H9 (cell line): Measurements from ENCODE around the gene UBTF. TPM values are rescaled to one million over a fixed set of nuclear protein-coding genes. Genes with fewer than 3 reads are reported as not detected.
A peak's percentile ranks its signal among the peaks of the same experiment; 100 is the strongest.

Experiments used
- DNase-seq: peaks from one replicate; pipeline ENCODE4 v3.0.0-alpha.2; 2017
- H2AFZ ChIP-seq: one replicate; pipeline ENCODE4 v1.6.1; 2013; ENCODE audit warnings: mild to moderate bottlenecking, low read length, control low read depth, moderate library complexity
- H2AK5ac ChIP-seq: 2 replicates; pipeline ENCODE4 v1.6.1; 2013; ENCODE audit warnings: low read length, control low read depth, mixed read lengths; ENCODE audit not compliant: insufficient read length
- H2BK120ac ChIP-seq: one replicate; pipeline ENCODE4 v1.6.1; 2013; ENCODE audit warnings: low read depth, mild to moderate bottlenecking, low read length, control low read depth, inconsistent platforms; ENCODE audit not compliant: poor library complexity, severe bottlenecking
- H2BK12ac ChIP-seq: 2 replicates; pipeline ENCODE4 v1.6.1; 2013; ENCODE audit warnings: low read length, control low read depth, mixed read lengths, low read depth; ENCODE audit not compliant: insufficient read length
- H2BK15ac ChIP-seq: 2 replicates; pipeline ENCODE4 v1.6.1; 2013; ENCODE audit warnings: low read depth, low read length, control low read depth
- H2BK20ac ChIP-seq: one replicate; pipeline ENCODE4 v1.6.1; 2013; ENCODE audit warnings: low read depth, mild to moderate bottlenecking, low read length, control low read depth, inconsistent platforms; ENCODE audit not compliant: poor library complexity, severe bottlenecking
- H2BK5ac ChIP-seq: 2 replicates; pipeline ENCODE4 v1.6.1; 2013; ENCODE audit warnings: low read length, control low read depth, mixed read lengths; ENCODE audit not compliant: insufficient read length
- H3K14ac ChIP-seq: 2 replicates; pipeline ENCODE4 v1.6.1; 2013; ENCODE audit warnings: low read length, control low read depth; ENCODE audit not compliant: insufficient read depth
- H3K18ac ChIP-seq: 2 replicates; pipeline ENCODE4 v1.6.1; 2013; ENCODE audit warnings: low read depth, mild to moderate bottlenecking, mixed read lengths, low read length, control low read depth; ENCODE audit not compliant: insufficient read length
- H3K23ac ChIP-seq: 2 replicates; pipeline ENCODE4 v1.6.1; 2013; ENCODE audit warnings: low read length, control low read depth, mixed read lengths, low read depth; ENCODE audit not compliant: insufficient read length
- H3K23me2 ChIP-seq: 2 replicates; pipeline ENCODE4 v1.6.1; 2013; ENCODE audit warnings: low read depth, mild to moderate bottlenecking, mixed read lengths, low read length, control low read depth; ENCODE audit not compliant: insufficient read length, poor library complexity, severe bottlenecking
- H3K27ac ChIP-seq: 2 replicates; pipeline ENCODE4 v1.5.1; 2013; ENCODE audit warnings: low read length, control low read depth, mixed read lengths, low read depth; ENCODE audit not compliant: insufficient read length
- H3K27me3 ChIP-seq: 2 replicates; pipeline ENCODE4 v1.6.1; 2013; ENCODE audit warnings: low read length, control low read depth, inconsistent platforms; ENCODE audit not compliant: insufficient read depth
- H3K4ac ChIP-seq: 2 replicates; pipeline ENCODE4 v1.6.1; 2013; ENCODE audit warnings: low read depth, mild to moderate bottlenecking, control low read depth, inconsistent platforms, low read length, moderate library complexity
- H3K4me1 ChIP-seq: 2 replicates; pipeline ENCODE4 v1.6.1; 2013; ENCODE audit warnings: low read length, control low read depth, inconsistent platforms; ENCODE audit not compliant: insufficient read depth
- H3K4me2 ChIP-seq: 2 replicates; pipeline ENCODE4 v1.6.1; 2013; ENCODE audit warnings: low read length, control low read depth, mixed read lengths; ENCODE audit not compliant: insufficient read length, insufficient read depth
- H3K56ac ChIP-seq: 2 replicates; pipeline ENCODE4 v1.6.1; 2013; ENCODE audit warnings: low read depth, mild to moderate bottlenecking, mixed read lengths, low read length, control low read depth; ENCODE audit not compliant: insufficient read length
- H3K79me1 ChIP-seq: 2 replicates; pipeline ENCODE4 v1.6.1; 2013; ENCODE audit warnings: low read depth, mild to moderate bottlenecking, moderate library complexity, low read length, control low read depth, inconsistent platforms; ENCODE audit not compliant: insufficient read depth, poor library complexity, severe bottlenecking
- H3K79me2 ChIP-seq: 2 replicates; pipeline ENCODE4 v1.6.1; 2013; ENCODE audit warnings: low read length, control low read depth, inconsistent platforms; ENCODE audit not compliant: insufficient read depth
- H3K9ac ChIP-seq: 2 replicates; pipeline ENCODE4 v1.6.1; 2013; ENCODE audit warnings: low read length, control low read depth, mixed read lengths; ENCODE audit not compliant: insufficient read length; ENCODE audit errors: extremely low read depth
- H3K9me3 ChIP-seq: one replicate; pipeline ENCODE4 v1.6.1; 2013; ENCODE audit warnings: low read depth, low read length, inconsistent platforms; ENCODE audit not compliant: control insufficient read depth
- H3T11ph ChIP-seq: one replicate; pipeline ENCODE4 v1.6.1; 2013; ENCODE audit warnings: mild to moderate bottlenecking, low read length, control low read depth, inconsistent platforms
- H4K20me1 ChIP-seq: one replicate; pipeline ENCODE4 v1.6.1; 2013; ENCODE audit not compliant: control insufficient read depth, insufficient read length, insufficient read depth
- H4K5ac ChIP-seq: 2 replicates; pipeline ENCODE4 v1.6.1; 2013; ENCODE audit warnings: low read depth, mild to moderate bottlenecking, mixed read lengths, low read length, control low read depth; ENCODE audit not compliant: insufficient read length
- H4K8ac ChIP-seq: replicated peaks from 2 replicates; pipeline ENCODE4 v1.6.1; 2013; ENCODE audit warnings: low read length, control low read depth, mixed read lengths, low read depth; ENCODE audit not compliant: insufficient read length
- H4K91ac ChIP-seq: 2 replicates; pipeline ENCODE4 v1.6.1; 2013; ENCODE audit warnings: low read depth, mild to moderate bottlenecking, moderate library complexity, mixed read lengths, low read length, control low read depth; ENCODE audit not compliant: insufficient read length
- H3K27ac Mint-ChIP-seq, 3 experiments: 2 replicates in 2 of 3; 3 replicates in 1 of 3; pipeline ENCODE4 v1.8.0; 2020 to 2021; ENCODE audit warnings: mixed read lengths in 3 of 3, mild to moderate bottlenecking in 1 of 3, moderate library complexity in 1 of 3
- H3K27me3 Mint-ChIP-seq: 2 replicates; pipeline ENCODE4 v1.8.0; 2021; ENCODE audit warnings: low read depth, mild to moderate bottlenecking, moderate library complexity, mixed read lengths
- H3K36me3 Mint-ChIP-seq, 3 experiments: 2 replicates in 2 of 3; 3 replicates in 1 of 3; pipeline ENCODE4 v1.8.0; 2020 to 2021; ENCODE audit warnings: low read depth in 3 of 3, mixed read lengths in 3 of 3; ENCODE audit not compliant: insufficient read depth in 1 of 3
- H3K4me1 Mint-ChIP-seq, 2 experiments: 2 replicates each; pipeline ENCODE4 v1.8.0; 2020; ENCODE audit warnings: mixed read lengths in 2 of 2
- H3K4me3 Mint-ChIP-seq, 2 experiments: 2 replicates in 1 of 2; 3 replicates in 1 of 2; pipeline ENCODE4 v1.8.0; 2020 to 2021; ENCODE audit warnings: mild to moderate bottlenecking in 2 of 2, mixed read lengths in 2 of 2, moderate library complexity in 1 of 2
- H3K9me3 Mint-ChIP-seq, 2 experiments: 2 replicates in 1 of 2; 3 replicates in 1 of 2; pipeline ENCODE4 v1.8.0; 2020; ENCODE audit warnings: mild to moderate bottlenecking in 2 of 2, mixed read lengths in 2 of 2, moderate library complexity in 1 of 2
- CTCF ChIP-seq: fragments of 200-600 bp; sonication (generic); conservative IDR thresholded peaks from 3 replicates; pipeline ENCODE4 v1.8.0; 2021; ENCODE audit warnings: antibody characterized with exemption, mild to moderate bottlenecking
- WGBS: extraction: QIAGEN DNeasy Blood & Tissue Kit; methylation state at CpG from one replicate; pipeline ENCODE4 v1.1.7; 2013; ENCODE audit warnings: missing lambda C conversion rate, low lambda C conversion rate, mixed read lengths; ENCODE audit not compliant: insufficient read length; ENCODE audit errors: extremely low coverage; 5-methylcytosine and 5-hydroxymethylcytosine counted together
- total RNA-seq: library from RNA; stranded (reverse); gene quantifications from 2 replicates; pipeline ENCODE4 v1.2.1, GENCODE V29; 2021

UBTF gene
- total RNA-seq, 1 experiment from 2014 or later: 151 TPM

DNA sequence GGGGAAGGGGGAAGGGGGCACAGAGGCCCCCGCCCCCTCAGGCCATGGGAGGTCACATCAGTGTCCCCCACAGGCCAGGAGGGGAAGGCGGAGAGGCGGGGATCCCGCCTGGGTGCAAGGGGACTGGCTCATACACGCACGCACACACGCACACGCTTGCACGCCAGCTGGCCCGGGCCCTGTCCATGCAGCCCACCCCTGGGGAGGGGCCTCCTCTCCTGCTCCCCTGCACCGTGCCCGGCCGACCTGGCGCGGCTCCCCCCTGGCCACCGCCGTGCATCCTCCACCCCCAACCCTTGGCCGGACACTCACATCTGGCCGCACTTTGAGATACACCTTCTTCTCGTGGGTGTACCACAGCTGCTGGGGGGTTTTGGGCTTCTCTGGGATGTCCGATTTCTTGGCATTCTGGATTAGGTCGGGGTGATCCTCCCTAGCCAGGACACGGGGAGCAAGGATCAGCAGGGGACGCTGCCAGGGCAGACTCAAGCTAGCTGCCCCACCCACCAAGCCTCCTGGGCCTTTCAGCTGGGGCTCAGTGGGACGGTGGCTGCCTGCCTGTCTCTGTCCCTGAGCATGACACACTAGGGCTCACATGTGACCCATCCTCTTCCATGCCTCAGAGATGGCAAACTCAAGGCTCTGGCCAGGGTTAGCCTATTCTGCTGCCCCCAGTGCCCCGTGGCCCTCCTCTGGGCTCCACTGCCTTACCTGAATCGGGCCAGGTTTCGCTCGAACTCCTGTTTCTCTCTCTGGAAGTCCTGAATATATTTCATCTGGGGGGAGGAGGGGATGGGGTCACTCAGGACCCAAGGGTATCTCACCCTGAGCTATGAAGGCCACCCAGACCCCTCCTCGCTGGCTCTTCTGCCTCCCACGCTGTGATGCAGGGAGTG is 6.7 kb downstream of the UBTF start:
- no peak overlapping the region for H2BK5ac ChIP-seq
- peak overlapping the region in 1 of 3 experiments; percentile 92; a peak in 2 of 7 replicates for H3K27ac Mint-ChIP-seq
- H3K4ac ChIP-seq: no peak overlapping the region
- no peak overlapping the region for H3K27ac ChIP-seq
- H2BK20ac ChIP-seq: no peak overlapping the region
- no peak overlapping the region for H3K23ac ChIP-seq
- H3K9me3 ChIP-seq: no peaks in the 10 kb centered on the region
- peaks cover 42 to 91% (median 85%) of the 10 kb centered on the region in 3 experiments for H3K36me3 Mint-ChIP-seq
- H3K27me3 ChIP-seq: no peaks in the 10 kb centered on the region
- no peak overlapping the region for H3K4me2 ChIP-seq
- TF ChIP-seq CTCF: no peak
- peak overlapping the region in 1 of 2 experiments; percentile 9; a peak in 1 of 5 replicates for H3K4me3 Mint-ChIP-seq
- no peak for DNase-seq
- no peak overlapping the region for H2BK15ac ChIP-seq
- no peak overlapping the region for H3T11ph ChIP-seq
- no peak overlapping the region for H4K91ac ChIP-seq
- no CpG with 5 or more reads among the region's 31 CpGs for WGBS
- no peak overlapping the region for H3K18ac ChIP-seq
- no peaks in the 10 kb centered on the region for H3K27me3 Mint-ChIP-seq
- H3K9me3 Mint-ChIP-seq: no peaks in the 10 kb centered on the region
- no peaks in the 10 kb centered on the region for H4K20me1 ChIP-seq
- H3K4me1 Mint-ChIP-seq: peaks cover 11 to 28% of the 10 kb centered on the region in 2 experiments
- H4K5ac ChIP-seq: no peak overlapping the region
- peaks cover 6% of the 10 kb centered on the region for H3K79me1 ChIP-seq
- no peak overlapping the region for H3K14ac ChIP-seq
- H3K9ac ChIP-seq: no peak overlapping the region
- H3K79me2 ChIP-seq: peaks cover 3% of the 10 kb centered on the region; the same call in 1 of the 2 replicates
- no peak overlapping the region for H3K56ac ChIP-seq
- peaks cover 2% of the 10 kb centered on the region for H3K23me2 ChIP-seq
- H2AK5ac ChIP-seq: no peak overlapping the region
- H4K8ac ChIP-seq: no peak overlapping the region
- H2BK12ac ChIP-seq: no peak overlapping the region
- 0 out of 2 replicates have a peak, but pooled peaks cover 3% of the 10 kb centered on the region for H3K4me1 ChIP-seq
- no peak overlapping the region for H2BK120ac ChIP-seq
- H2AFZ ChIP-seq: no peak overlapping the region
